Activated CD4-positive, alpha-beta T cell treated with anti-CD3 and anti-CD28 coated beads, Interleukin-2, Interleukin-4, amounts not matched to agents 100 ng/mL and 50 ng/mL, durations not matched to agents 16 hours and 8 hours (primary cell): ENCODE measurements around the gene ODC1.

Source experiments
- DNase-seq: peaks from one replicate; pipeline ENCODE4 v3.0.0-alpha.2; 2020; ENCODE audit warnings: low spot score

Gene ODC1

GRCh38 chr2:10415048-10415447 lies 33.1 kb downstream of the ODC1 start:
- DNase-seq, result no peak

- no peak for DNase-seq
These were observed 33.5 kb downstream of the ODC1 start for GRCh38 chr2:10414591-10414990.

- DNase-seq, result no peak
These were observed 34.1 kb downstream of the ODC1 start for GRCh38 chr2:10413991-10414451.

GRCh38 chr2:10413503-10413902 lies 34.6 kb downstream of the ODC1 start:
- DNase-seq, result no peak

- peak; percentile 70 for DNase-seq
These were observed 35.7 kb downstream of the ODC1 start for GRCh38 chr2:10412380-10412779.

GRCh38 chr2:10411557-10411956 lies 36.6 kb downstream of the ODC1 start:
- DNase-seq, result no peak

GRCh38 chr2:10410823-10411437 lies 37.2 kb downstream of the ODC1 start:
- no peak for DNase-seq

GRCh38 chr2:10410001-10410822 lies 37.9 kb downstream of the ODC1 start:
- peak; percentile 25 for DNase-seq

- DNase-seq, result peak; percentile 91
These were observed 39.2 kb downstream of the ODC1 start for GRCh38 chr2:10408649-10409579.

GRCh38 chr2:10407841-10408648 lies 40.1 kb downstream of the ODC1 start:
- DNase-seq, result peak; percentile 88

- DNase-seq, result no peak
These were observed 40.7 kb downstream of the ODC1 start for GRCh38 chr2:10407432-10407831.

- no peak for DNase-seq
These were observed 41.5 kb downstream of the ODC1 start for GRCh38 chr2:10406491-10407188.

- DNase-seq, result no peak
These were observed 42.1 kb downstream of the ODC1 start for GRCh38 chr2:10406016-10406415.

- no peak for DNase-seq
These were observed 42.7 kb downstream of the ODC1 start for GRCh38 chr2:10405448-10405847.

- no peak for DNase-seq
These were observed 43.6 kb downstream of the ODC1 start for GRCh38 chr2:10404324-10405143.

GRCh38 chr2:10402653-10403215 lies 45.4 kb downstream of the ODC1 start:
- DNase-seq, result no peak

GRCh38 chr2:10402062-10402585 lies 46.0 kb downstream of the ODC1 start:
- DNase-seq, result no peak

- no peak for DNase-seq
These were observed 46.9 kb downstream of the ODC1 start for GRCh38 chr2:10400978-10401951.
